H1 (cell line): ENCODE measurements around the gene ATP6V0A1. TPM values are rescaled to one million over a fixed set of nuclear protein-coding genes. Genes with fewer than 3 reads are reported as not detected.

Experiments
- CTCF ChIA-PET: fragments of 300-600 bp; sonication (Branson Sonifier 250); formaldehyde crosslinking; loops from one replicate; lab custom pipeline; 2021; ENCODE audit not compliant: partially characterized antibody; lab: Charles Lee
- POLR2A ChIA-PET: fragments of 300-600 bp; sonication (Branson Sonifier 250); formaldehyde crosslinking; loops from one replicate; lab custom pipeline; 2021; ENCODE audit warnings: inconsistent platforms; ENCODE audit not compliant: partially characterized antibody; lab: Charles Lee
- DNase-seq, 2 experiments: peaks; one replicate each; pipeline versions ENCODE4 v3.0.0 to v3.0.0-alpha.2; 2010 to 2022; ENCODE audit warnings: low spot score in 2 of 2, low read depth in 1 of 2, mixed read lengths in 1 of 2
- FAIRE-seq: peaks from 2 replicates; lab custom pipeline; 2011; peaks lifted over from hg19 to GRCh38; lab: Jason Lieb, UNC
- H2AFZ ChIP-seq: 2 replicates; pipeline ENCODE4 v1.8.1; 2012; ENCODE audit warnings: low read length, inconsistent platforms
- H2AK5ac ChIP-seq: 2 replicates; pipeline ENCODE4 v1.6.1; 2013; ENCODE audit warnings: low read depth, low read length
- H2BK120ac ChIP-seq: replicated peaks from 2 replicates; pipeline ENCODE3; 2013; ENCODE audit warnings: low read depth, low read length, inconsistent platforms
- H2BK12ac ChIP-seq: 2 replicates; pipeline ENCODE4 v1.6.1; 2013; ENCODE audit warnings: low read depth, low read length
- H2BK15ac ChIP-seq: 2 replicates; pipeline ENCODE4 v1.6.1; 2013; ENCODE audit warnings: low read length
- H2BK20ac ChIP-seq: 2 replicates; pipeline ENCODE4 v1.6.1; 2013; ENCODE audit warnings: low read length
- H2BK5ac ChIP-seq: 2 replicates; pipeline ENCODE4 v1.6.1; 2013; ENCODE audit warnings: low read depth, low read length
- H3K14ac ChIP-seq: 2 replicates; pipeline ENCODE4 v1.6.1; 2013; ENCODE audit warnings: inconsistent platforms; ENCODE audit not compliant: insufficient read length
- H3K18ac ChIP-seq: 2 replicates; pipeline ENCODE4 v1.6.1; 2013; ENCODE audit warnings: low read length; ENCODE audit errors: extremely low read depth
- H3K23ac ChIP-seq: 2 replicates; pipeline ENCODE4 v1.6.1; 2013; ENCODE audit warnings: inconsistent platforms; ENCODE audit not compliant: insufficient read length
- H3K23me2 ChIP-seq: 2 replicates; pipeline ENCODE4 v1.6.1; 2013; ENCODE audit warnings: low read depth, low read length
- H3K27ac ChIP-seq: 2 replicates; pipeline ENCODE4 v1.6.1; 2011; ENCODE audit warnings: low read depth, low read length, inconsistent platforms
- H3K27me3 ChIP-seq, 4 experiments: replicated peaks in 1 of 4; 1 replicate in 1 of 4; 2 replicates in 3 of 4; pipeline versions ENCODE4 v1.6.1 to v1.8.1; 2011 to 2013; ENCODE audit warnings: low read length in 3 of 4, mild to moderate bottlenecking in 3 of 4, inconsistent platforms in 2 of 4, mixed read lengths in 2 of 4, moderate library complexity in 1 of 4; ENCODE audit not compliant: control insufficient read depth in 3 of 4, insufficient read depth in 3 of 4; ENCODE audit errors: extremely low read depth in 1 of 4
- H3K36me3 ChIP-seq, 4 experiments: 2 replicates each; pipeline versions ENCODE4 v1.6.1 to v1.8.1; 2011 to 2013; ENCODE audit warnings: mild to moderate bottlenecking in 4 of 4, low read length in 3 of 4, moderate library complexity in 2 of 4, control low read depth in 1 of 4, inconsistent platforms in 1 of 4; ENCODE audit not compliant: insufficient read depth in 4 of 4, control insufficient read depth in 2 of 4
- H3K4ac ChIP-seq: replicated peaks from 2 replicates; pipeline ENCODE3; 2013; ENCODE audit warnings: low read length, low read depth, mixed read lengths, inconsistent platforms; ENCODE audit not compliant: insufficient read length
- H3K4me1 ChIP-seq, 4 experiments: replicated peaks in 1 of 4; 1 replicate in 1 of 4; 2 replicates in 3 of 4; pipeline versions ENCODE4 v1.6.1 to v1.8.1; 2011 to 2013; ENCODE audit warnings: low read length in 3 of 4, inconsistent platforms in 2 of 4, mixed read lengths in 1 of 4; ENCODE audit not compliant: insufficient read depth in 4 of 4, control insufficient read depth in 3 of 4
- H3K4me2 ChIP-seq, 2 experiments: 2 replicates each; pipeline versions ENCODE4 v1.6.1 to v1.8.1; 2011 to 2013; ENCODE audit warnings: low read depth in 2 of 2, low read length in 2 of 2, control low read depth in 1 of 2, inconsistent platforms in 1 of 2, mild to moderate bottlenecking in 1 of 2; ENCODE audit not compliant: insufficient read depth in 1 of 2
- H3K4me3 ChIP-seq, 4 experiments: fragments of 200-600, 300-600 bp in 1 of 4; sonication (generic), shearing (Covaris generic), sonication (Bioruptor Twin) in 1 of 4; 2 replicates each; pipeline versions ENCODE4 v1.5.1 to v1.8.1; 2011 to 2016; ENCODE audit warnings: low read length in 4 of 4, low read depth in 3 of 4, control low read depth in 2 of 4, inconsistent platforms in 2 of 4, mild to moderate bottlenecking in 2 of 4, mixed read lengths in 1 of 4, moderate library complexity in 1 of 4; ENCODE audit not compliant: insufficient read depth in 2 of 4; ENCODE audit errors: extremely low read depth in 1 of 4
- H3K56ac ChIP-seq: replicated peaks from 2 replicates; pipeline ENCODE3; 2013; ENCODE audit warnings: low read depth, mild to moderate bottlenecking, mixed read lengths, low read length, inconsistent platforms; ENCODE audit not compliant: insufficient read length
- H3K79me1 ChIP-seq: 2 replicates; pipeline ENCODE4 v1.6.1; 2013; ENCODE audit warnings: low read depth, low read length, control low read depth
- H3K79me2 ChIP-seq, 2 experiments: 2 replicates each; pipeline versions ENCODE4 v1.6.1 to v1.8.1; 2012 to 2013; ENCODE audit warnings: low read length in 2 of 2, mild to moderate bottlenecking in 2 of 2, inconsistent platforms in 1 of 2; ENCODE audit not compliant: insufficient read depth in 2 of 2, control insufficient read depth in 1 of 2
- H3K9ac ChIP-seq, 4 experiments: replicated peaks in 1 of 4; 1 replicate in 1 of 4; 2 replicates in 3 of 4; pipeline versions ENCODE4 v1.6.1 to v1.8.1; 2011 to 2013; ENCODE audit warnings: low read depth in 3 of 4, low read length in 3 of 4, control low read depth in 2 of 4, mild to moderate bottlenecking in 2 of 4, moderate library complexity in 2 of 4, inconsistent platforms in 1 of 4; ENCODE audit errors: extremely low read depth in 1 of 4
- H3K9me3 ChIP-seq, 2 experiments: 2 replicates each; pipeline versions ENCODE4 v1.6.1 to v1.8.1; 2012 to 2013; ENCODE audit warnings: mild to moderate bottlenecking in 2 of 2, moderate library complexity in 2 of 2, control low read depth in 1 of 2, inconsistent platforms in 1 of 2, low read depth in 1 of 2, low read length in 1 of 2, mixed read lengths in 1 of 2; ENCODE audit not compliant: insufficient read depth in 2 of 2
- H4K20me1 ChIP-seq, 2 experiments: replicated peaks in 1 of 2; 2 replicates each; pipeline versions ENCODE3 to v1.8.1; 2011 to 2013; ENCODE audit warnings: inconsistent platforms in 2 of 2, low read length in 2 of 2, mild to moderate bottlenecking in 1 of 2; ENCODE audit not compliant: insufficient read depth in 2 of 2, control insufficient read depth in 1 of 2
- H4K5ac ChIP-seq: 2 replicates; pipeline ENCODE4 v1.6.1; 2013; ENCODE audit warnings: low read length, low read depth, mixed read lengths, inconsistent platforms; ENCODE audit not compliant: insufficient read length
- H4K8ac ChIP-seq: 2 replicates; pipeline ENCODE4 v1.8.0; 2013; ENCODE audit warnings: mild to moderate bottlenecking, moderate library complexity, low read length, inconsistent platforms; ENCODE audit not compliant: insufficient read depth; ENCODE audit errors: extremely low read depth
- H4K91ac ChIP-seq: replicated peaks from 2 replicates; pipeline ENCODE3; 2013; ENCODE audit warnings: low read length, mixed read lengths, inconsistent platforms; ENCODE audit not compliant: insufficient read length
- CHD1 ChIP-seq: IDR thresholded peaks from 2 replicates; pipeline ENCODE4 v1.6.1; 2012; ENCODE audit warnings: low read depth, low read length, improper control_type of control experiment
- CHD2 ChIP-seq: IDR thresholded peaks from 2 replicates; pipeline ENCODE4 v1.6.1; 2012; ENCODE audit warnings: low read length, improper control_type of control experiment
- KDM1A ChIP-seq: fragments of 200-600, 300-600 bp; sonication (generic); IDR thresholded peaks from 2 replicates; pipeline ENCODE4 v1.7.1; 2016; ENCODE audit warnings: mild to moderate bottlenecking, low read length, borderline replicate concordance
- WGBS, 2 experiments: shearing (Covaris generic) in 1 of 2; methylation state at CpG; one replicate each; pipeline versions ENCODE4 v1.1.6 to v1.1.7; 2013 to 2015; ENCODE audit warnings: low lambda C conversion rate in 2 of 2, mixed read lengths in 2 of 2, inconsistent platforms in 1 of 2, low coverage in 1 of 2, missing lambda C conversion rate in 1 of 2; ENCODE audit not compliant: insufficient replicate concordance in 2 of 2, insufficient coverage in 1 of 2, insufficient read length in 1 of 2; ENCODE audit errors: extremely low coverage in 1 of 2, missing lambda C conversion rate in 1 of 2; 5-methylcytosine and 5-hydroxymethylcytosine counted together
- polyA plus RNA-seq, 7 experiments: library from polyadenylated mRNA; depleted of rRNA in 3 of 7; stranded (reverse) in 5 of 7; unstranded in 2 of 7; fragments of >200 nt in 5 of 7; fragments of 200-250 nt in 2 of 7; gene quantifications; 1 replicate in 5 of 7; 2 replicates in 1 of 7; 4 replicates in 1 of 7; pipeline versions ENCODE4 v1.2.1 to v1.2.3, GENCODE V29; 2011 to 2013; ENCODE audit warnings: missing spikeins in 2 of 7, mixed read lengths in 2 of 7
- total RNA-seq: library from RNA; stranded (reverse); fragmentation: NEBNext Ultra II Directional; extraction: Animal tissue kit (Norgen Biotek cat#: 25700); gene quantifications from 2 replicates; pipeline ENCODE4 v1.2.1, GENCODE V29; 2021

The ATP6V0A1 gene
- total and polyA plus RNA-seq, 2 of the 8 experiments (the other 6 are each of a cell fraction or from before 2014, with no cell fraction given) = 55.3 to 63.4 TPM

DNA sequence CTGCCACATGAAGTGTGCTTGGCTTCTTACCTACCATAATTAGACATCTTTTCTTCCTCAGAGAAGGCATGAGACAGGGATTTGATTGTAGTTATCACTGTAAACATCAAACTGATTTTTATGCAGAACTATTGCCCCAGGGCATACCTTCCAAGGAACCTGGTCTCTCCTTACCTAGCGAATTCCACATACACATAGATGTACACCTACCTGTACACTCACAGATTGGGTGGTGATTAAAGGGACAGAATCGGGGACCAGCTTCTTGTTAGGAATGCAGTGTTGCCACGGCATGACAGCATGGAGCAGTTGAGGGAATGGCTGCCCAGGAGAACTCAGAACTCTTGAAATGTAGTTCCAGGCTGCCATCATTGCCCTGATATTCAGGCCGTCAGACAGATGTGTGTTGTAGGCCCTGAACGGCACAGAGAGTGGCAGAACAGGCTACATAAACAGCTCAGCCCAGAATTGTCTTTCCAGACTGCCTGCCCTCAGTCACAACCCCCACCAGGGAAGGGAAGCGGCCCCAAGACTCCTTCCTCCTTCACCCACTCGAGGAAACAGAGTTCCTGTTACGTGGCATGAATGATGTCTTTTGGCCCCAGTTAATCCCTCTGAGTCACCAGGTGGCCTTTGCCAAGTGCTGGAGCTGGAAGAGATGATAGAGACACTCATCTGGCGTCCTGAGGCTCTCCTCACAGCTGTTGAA lies 59.5 kb downstream of the ATP6V0A1 start:
- no peak overlapping the region for H2BK120ac ChIP-seq
- no peak overlapping the region for H3K4ac ChIP-seq
- H3K23me2 ChIP-seq = no peaks in the 10 kb centered on the region
- no peak overlapping the region for H3K14ac ChIP-seq
- no peak overlapping the region for H4K8ac ChIP-seq
- TF ChIP-seq KDM1A = no peak
- no peak for TF ChIP-seq CHD2
- TF ChIP-seq CHD1 = no peak
- H2BK12ac ChIP-seq = no peak overlapping the region
- H2AFZ ChIP-seq = no peak overlapping the region
- WGBS, 2 experiments = 90% methylated on average over 9 of the region's 9 CpGs; no CpG with 5 or more reads in 1 of the 2 experiments
- no peak overlapping the region for H4K91ac ChIP-seq
- no peaks in the 10 kb centered on the region for H3K9me3 ChIP-seq
- no peak overlapping the region for H3K23ac ChIP-seq
- no peak overlapping the region for H2AK5ac ChIP-seq
- no peak overlapping the region for H3K56ac ChIP-seq
- no peak overlapping the region for H3K18ac ChIP-seq
- FAIRE-seq (no peak), DNase-seq (no peak)
- POLR2A ChIA-PET = interaction anchor here (1.1 kb wide), 1 partner anchor 95 kb away, joined by 5 read pairs; the partner anchor contains the start of gene CAVIN1
- no peaks in the 10 kb centered on the region for H3K79me2 ChIP-seq
- H3K4me3 ChIP-seq = no peak overlapping the region
- no peaks in the 10 kb centered on the region for H3K79me1 ChIP-seq
- no peak overlapping the region for H4K5ac ChIP-seq
- CTCF ChIA-PET = interaction anchor here (0.7 to 5.8 kb wide), 36 partner anchors 10 to 383 kb away, joined by 3 to 69 read pairs (median 4); partner anchors contain the start of genes CAVIN1 and NAGLU
- no peaks in the 10 kb centered on the region; a peak in 4 of 7 replicates for H3K27me3 ChIP-seq
- no peak overlapping the region for H2BK5ac ChIP-seq
- H3K4me1 ChIP-seq = peaks cover 6 to 18% (median 15%) of the 10 kb centered on the region in 4 experiments
- H4K20me1 ChIP-seq = peaks cover 2 to 7% of the 10 kb centered on the region in 2 experiments
- no peak overlapping the region for H3K4me2 ChIP-seq
- no peak overlapping the region for H3K27ac ChIP-seq
- no peak overlapping the region for H2BK15ac ChIP-seq
- peaks cover 4 to 13% (median 6%) of the 10 kb centered on the region in 4 experiments; a peak in 5 of 8 replicates for H3K36me3 ChIP-seq
- H2BK20ac ChIP-seq = no peak overlapping the region
- H3K9ac ChIP-seq = no peak overlapping the region
